ENCODE results near the gene CAPZA1. TPM values are rescaled to one million over a fixed set of nuclear protein-coding genes. Genes with fewer than 3 reads are reported as not detected.

Gene CAPZA1
- total and polyA plus RNA-seq, 2 of the 8 experiments (the other 6 are each of a cell fraction or from before 2014, with no cell fraction given): 48.9 to 107 TPM

DNA sequence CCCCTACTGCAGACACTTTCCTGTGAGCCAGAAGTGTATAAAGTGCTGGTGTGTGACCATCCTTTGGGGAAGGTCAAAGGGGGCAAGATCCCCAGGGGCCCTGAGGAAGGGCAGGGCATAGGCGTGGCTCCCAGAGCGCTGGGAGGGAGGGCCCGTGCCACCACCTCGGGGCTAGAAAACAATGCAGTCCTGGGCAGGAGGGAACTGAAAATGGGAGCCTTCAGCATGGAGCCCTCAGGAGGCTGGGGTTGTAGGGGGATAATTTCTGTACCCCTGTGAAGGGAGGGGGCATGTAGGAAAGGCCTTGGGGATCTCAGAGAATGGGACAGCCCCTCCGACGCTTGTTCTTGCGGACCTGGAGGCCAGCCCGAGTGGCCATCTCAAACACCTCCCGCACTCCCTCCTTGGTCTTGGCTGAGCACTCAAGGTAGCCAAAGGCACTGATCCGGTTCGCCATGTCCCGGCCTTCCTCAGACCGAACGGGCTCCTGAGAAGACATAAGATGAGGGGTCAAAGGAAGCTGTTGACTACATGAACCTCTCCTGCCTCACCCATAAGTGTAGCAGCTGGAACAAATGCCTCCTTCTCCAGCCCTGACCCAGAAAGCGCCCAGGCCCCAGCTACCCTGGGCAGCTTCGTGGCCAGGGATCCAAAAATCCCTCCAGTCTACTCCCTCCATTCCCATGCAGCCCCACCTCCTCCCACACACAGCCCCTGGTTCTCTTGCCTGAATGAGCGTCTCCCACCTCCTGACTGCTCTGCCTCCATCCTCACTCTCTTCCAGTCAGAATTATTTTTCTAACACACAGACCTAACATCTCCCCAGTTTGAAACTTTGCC lies 81.8 kb downstream of the CAPZA1 start:
- H3K9ac ChIP-seq (replicated peaks in 1 of 4; ENCODE audit: extremely low read depth in 1 of 4, low read depth in 3 of 4, low read length in 3 of 4): no peak overlapping the region
- peaks cover 10 to 31% of the 10 kb centered on the region in 2 experiments for H4K20me1 ChIP-seq (replicated peaks in 1 of 2; ENCODE audit: control insufficient read depth in 1 of 2, insufficient read depth in 2 of 2, low read length in 2 of 2)
- FAIRE-seq (no peak), DNase-seq (ENCODE audit: low read depth in 1 of 2, low spot score in 2 of 2) (no peak)
- H3K4me2 ChIP-seq (ENCODE audit: insufficient read depth in 1 of 2, low read depth in 2 of 2, low read length in 2 of 2): no peak overlapping the region
- CTCF ChIA-PET (ENCODE audit: partially characterized antibody): interaction anchor here (1.0 to 9.8 kb wide), 5 partner anchors 12 to 32 kb away, joined by 3 to 63 read pairs (median 4); partner anchors contain the start of genes MOV10 and PPM1J
- H3K36me3 ChIP-seq (ENCODE audit: control insufficient read depth in 2 of 4, insufficient read depth in 4 of 4, low read length in 3 of 4): peaks cover 8 to 27% (median 15%) of the 10 kb centered on the region in 4 experiments
- TF ChIP-seq POLR2AphosphoS5 (IDR thresholded peaks at IDR 0.05; ENCODE audit: low read depth, low read length) (peak; percentile 53), CHD2 (IDR thresholded peaks at IDR 0.05; ENCODE audit: low read length) (no peak), SUZ12 (IDR thresholded peaks at IDR 0.05; ENCODE audit: low read length) (no peak), NANOG (IDR thresholded peaks at IDR 0.05; ENCODE audit: insufficient read depth, low read depth, low read length, poor library complexity, severe bottlenecking) (no peak), POLR2A (IDR thresholded peaks at IDR 0.05; ENCODE audit: control extremely low read depth in 1 of 2, low read depth in 2 of 2, low read length in 2 of 2) (0 out of 3 replicates have a peak, but pooled peaks of 1 of the 2 experiments have one; percentile 14)
- peaks cover 0 to 9% (median 4%) of the 10 kb centered on the region in 4 experiments; a peak in 2 of 7 replicates for H3K27me3 ChIP-seq (replicated peaks in 1 of 4; ENCODE audit: control insufficient read depth in 3 of 4, extremely low read depth in 1 of 4, insufficient read depth in 3 of 4, low read length in 3 of 4)
- WGBS, 2 experiments (ENCODE audit: extremely low coverage in 1 of 2, insufficient coverage in 1 of 2, insufficient read length in 1 of 2, insufficient replicate concordance in 2 of 2, low coverage in 1 of 2, low lambda C conversion rate in 2 of 2, missing lambda C conversion rate in 1 of 2): 90% methylated on average over 17 of the region's 17 CpGs; no CpG with 5 or more reads in 1 of the 2 experiments
- H3K4me3 ChIP-seq (ENCODE audit: extremely low read depth in 1 of 4, insufficient read depth in 2 of 4, low read depth in 3 of 4, low read length in 4 of 4): no peak overlapping the region
- H3K9me3 ChIP-seq (ENCODE audit: insufficient read depth in 2 of 2, low read depth in 1 of 2, low read length in 1 of 2): no peaks in the 10 kb centered on the region
- no peak overlapping the region for H2AK5ac ChIP-seq (ENCODE audit: low read depth, low read length)
- H2BK5ac ChIP-seq (ENCODE audit: low read depth, low read length): no peak overlapping the region
- no peak overlapping the region for H2AFZ ChIP-seq (ENCODE audit: low read length)
- no peak overlapping the region for H3K56ac ChIP-seq (replicated peaks; ENCODE audit: insufficient read length, low read depth, low read length)
- H3K79me1 ChIP-seq (ENCODE audit: low read depth, low read length): no peaks in the 10 kb centered on the region
- H3K4ac ChIP-seq (replicated peaks; ENCODE audit: insufficient read length, low read depth, low read length): no peak overlapping the region
- H3K18ac ChIP-seq (ENCODE audit: extremely low read depth, low read length): no peak overlapping the region
- H2BK12ac ChIP-seq (ENCODE audit: low read depth, low read length): no peak overlapping the region
- no peak overlapping the region for H3K14ac ChIP-seq (ENCODE audit: insufficient read length)
- POLR2A ChIA-PET (ENCODE audit: partially characterized antibody): interaction anchor here (0.6 to 6.8 kb wide), 11 partner anchors 8 to 312 kb away, joined by 3 to 76 read pairs (median 7); partner anchors contain the start of genes MOV10 and PPM1J
- no peak overlapping the region for H3K27ac ChIP-seq (ENCODE audit: low read depth, low read length)
- H4K5ac ChIP-seq (ENCODE audit: insufficient read length, low read depth, low read length): no peak overlapping the region
- no peak overlapping the region for H2BK15ac ChIP-seq (ENCODE audit: low read length)
- no peak overlapping the region for H2BK20ac ChIP-seq (ENCODE audit: low read length)
- H2BK120ac ChIP-seq (replicated peaks; ENCODE audit: low read depth, low read length): no peak overlapping the region
- H3K4me1 ChIP-seq (replicated peaks in 1 of 4; ENCODE audit: control insufficient read depth in 3 of 4, insufficient read depth in 4 of 4, low read length in 3 of 4): peaks cover 14 to 59% (median 33%) of the 10 kb centered on the region in 4 experiments
- no peaks in the 10 kb centered on the region for H3K79me2 ChIP-seq (ENCODE audit: control insufficient read depth in 1 of 2, insufficient read depth in 2 of 2, low read length in 2 of 2)
- H3K23me2 ChIP-seq (ENCODE audit: low read depth, low read length): peaks cover 9% of the 10 kb centered on the region; the same call in 1 of the 2 replicates
- no peak overlapping the region for H3K23ac ChIP-seq (ENCODE audit: insufficient read length)
- H4K91ac ChIP-seq (replicated peaks; ENCODE audit: insufficient read length, low read length): no peak overlapping the region
- H4K8ac ChIP-seq (ENCODE audit: extremely low read depth, insufficient read depth, low read length): no peak overlapping the region
